RPMI8226 (cell line): Measurements from ENCODE around the gene TNNT3.
"Not testable (repeated sequence)": the region's sequence is repeated elsewhere in the genome, so short reads cannot be mapped to it uniquely, and the experiment has no call there.

Experiments
- DNase-seq: peaks from one replicate; pipeline ENCODE4 v3.0.0-alpha.2; 2015

Gene TNNT3

DNA sequence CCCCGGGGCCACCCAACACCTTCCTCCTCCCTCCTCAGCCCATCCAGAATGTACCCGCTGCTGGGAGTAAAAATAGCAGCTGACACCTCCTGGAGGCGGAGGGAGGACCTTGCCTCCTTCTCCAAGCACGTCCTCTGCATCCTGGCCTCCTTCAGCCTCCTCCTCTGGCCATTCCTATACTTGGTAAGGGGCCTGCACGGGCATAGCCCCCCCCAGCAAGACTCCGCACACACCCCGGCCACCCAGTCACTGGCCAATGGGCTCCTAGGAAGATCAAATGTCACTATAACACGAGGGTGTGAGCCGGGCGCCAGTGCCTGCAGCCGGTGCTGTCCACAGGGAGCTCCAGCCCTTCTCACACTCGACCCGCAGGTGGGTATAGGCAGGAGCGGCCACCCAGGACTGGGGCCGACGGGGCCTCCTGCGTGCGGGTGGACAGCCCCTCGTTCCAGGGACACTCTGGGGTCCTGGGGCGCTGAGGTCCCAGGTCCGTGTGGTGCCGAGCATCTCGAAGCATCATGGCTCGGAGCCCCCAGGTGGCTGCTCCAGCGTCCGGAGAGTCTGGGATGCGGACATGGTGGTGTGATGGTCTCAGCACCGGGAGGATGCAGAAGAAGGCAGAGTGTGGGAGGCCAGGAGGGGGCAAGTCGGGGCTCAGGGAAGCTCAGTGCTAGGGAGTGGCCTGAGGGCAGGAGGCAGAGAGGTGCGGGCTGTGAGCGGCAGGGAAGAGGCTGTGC, at the start of gene TNNT3:
TNNT3 (plus strand) TSS at position 313 of the 737 bp plus-strand sequence. CDS start 3,172 bp downstream, outside the sequence.
- DNase-seq, result no peak

DNA sequence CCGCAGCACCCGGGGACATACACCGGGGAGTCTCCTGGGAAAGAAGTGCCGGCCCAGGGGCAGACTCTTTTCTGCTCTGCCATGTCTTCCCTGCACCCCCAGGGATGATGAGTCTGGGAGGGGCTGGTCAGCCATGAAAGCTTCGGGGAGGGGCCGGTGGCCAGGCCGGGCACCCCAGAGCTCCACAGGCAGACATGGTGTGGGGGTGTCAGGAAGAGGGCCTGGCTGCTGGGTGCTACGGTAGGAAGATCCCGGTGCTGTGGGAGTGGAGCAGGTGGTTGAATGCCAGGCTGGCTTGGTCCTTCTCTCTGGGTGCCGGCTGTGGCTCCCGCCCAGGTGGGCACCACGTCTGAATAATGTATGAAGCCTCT, 49.2 kb upstream of the TNNT3 start:
- no peak for DNase-seq

DNA sequence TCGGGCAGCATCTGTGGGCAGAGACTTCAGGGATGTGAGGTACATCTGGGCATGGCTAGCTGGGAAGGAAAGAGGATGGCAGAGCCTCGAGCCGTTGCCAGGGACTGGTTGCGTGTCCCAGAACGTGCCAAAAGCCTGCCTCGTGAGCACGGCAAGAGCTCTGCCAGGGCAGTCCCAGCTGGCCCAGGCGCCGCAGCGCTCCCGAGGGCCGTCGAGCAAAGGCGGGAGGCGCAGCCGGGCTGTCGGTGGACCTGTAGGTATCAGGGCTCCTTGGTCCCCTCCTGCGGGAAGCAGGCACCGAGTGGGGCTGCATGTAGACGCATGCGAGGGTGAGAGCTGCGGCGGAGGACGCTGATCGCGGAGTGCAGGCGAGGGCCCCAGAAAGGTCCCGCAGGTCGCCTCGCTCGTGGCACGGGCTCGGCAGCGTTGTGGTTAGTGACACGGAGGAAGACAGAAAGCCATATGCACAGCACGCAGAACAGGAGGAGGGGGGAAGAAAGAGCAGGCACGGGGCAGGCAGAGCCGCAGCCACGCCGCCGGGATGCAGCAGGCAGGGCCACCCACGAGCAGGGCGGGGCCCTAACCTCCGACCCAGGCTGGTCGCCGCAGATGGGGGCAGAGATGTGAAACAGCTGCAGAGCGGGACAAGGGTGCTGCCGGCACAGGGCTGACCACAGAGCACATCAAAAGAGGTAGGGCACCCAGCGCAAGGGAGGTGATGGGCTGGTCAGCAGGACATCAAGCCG, 48.6 kb upstream of the TNNT3 start:
- no peak for DNase-seq

DNA sequence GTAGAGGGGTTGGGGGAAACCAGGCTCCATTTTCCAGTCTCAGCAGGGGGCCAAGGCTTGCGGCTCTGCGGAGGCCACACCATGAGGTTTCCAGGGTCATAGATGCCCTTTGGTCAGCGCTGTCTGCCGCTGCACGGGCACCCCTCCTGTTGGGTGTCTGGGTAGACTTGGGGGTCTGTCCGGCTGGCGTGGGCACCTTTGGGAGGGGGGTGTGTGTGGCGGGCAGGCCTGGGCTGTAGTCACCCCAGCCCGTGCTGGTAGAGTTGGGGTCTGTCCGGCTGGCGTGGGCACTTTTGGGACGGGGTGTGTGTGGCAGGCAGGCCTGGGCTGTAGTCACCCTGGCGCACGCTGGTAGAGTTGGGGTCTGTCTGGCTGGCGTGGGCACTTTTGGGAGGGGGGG, 48.0 kb upstream of the TNNT3 start:
- DNase-seq, result no peak

DNA sequence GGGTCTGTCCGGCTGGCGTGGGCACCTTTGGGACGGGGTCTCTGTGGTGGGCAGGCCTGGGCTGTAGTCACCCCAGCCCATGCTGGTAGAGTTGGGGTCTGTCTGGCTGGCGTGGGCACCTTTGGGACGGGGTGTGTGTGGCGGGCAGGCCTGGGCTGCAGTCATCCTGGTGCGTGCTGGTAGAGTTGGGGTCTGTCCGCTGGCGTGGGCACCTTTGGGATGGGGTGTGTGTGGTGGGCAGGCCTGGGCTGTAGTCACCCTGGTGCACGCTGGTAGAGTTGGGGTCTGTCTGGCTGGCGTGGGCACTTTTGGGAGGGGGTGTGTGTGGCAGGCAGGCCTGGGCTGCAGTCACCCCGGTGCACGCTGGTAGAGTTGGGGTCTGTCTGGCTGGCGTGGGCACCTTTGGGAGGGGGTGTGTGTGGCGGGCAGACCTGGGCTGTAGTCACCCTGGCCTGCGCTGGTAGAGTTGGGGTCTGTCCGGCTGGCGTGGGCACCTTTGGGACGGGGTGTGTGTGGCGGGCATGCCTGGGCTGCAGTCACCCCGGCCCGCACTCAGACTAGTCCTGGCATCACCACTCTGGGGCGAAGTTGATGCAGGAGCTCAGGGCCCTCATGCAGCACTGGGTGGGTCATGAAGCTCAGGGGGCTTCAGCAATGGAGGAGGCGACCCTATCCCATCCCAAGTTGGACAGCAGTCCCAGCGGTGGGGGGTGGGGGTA, 47.1 kb upstream of the TNNT3 start:
- DNase-seq, result no peak

DNA sequence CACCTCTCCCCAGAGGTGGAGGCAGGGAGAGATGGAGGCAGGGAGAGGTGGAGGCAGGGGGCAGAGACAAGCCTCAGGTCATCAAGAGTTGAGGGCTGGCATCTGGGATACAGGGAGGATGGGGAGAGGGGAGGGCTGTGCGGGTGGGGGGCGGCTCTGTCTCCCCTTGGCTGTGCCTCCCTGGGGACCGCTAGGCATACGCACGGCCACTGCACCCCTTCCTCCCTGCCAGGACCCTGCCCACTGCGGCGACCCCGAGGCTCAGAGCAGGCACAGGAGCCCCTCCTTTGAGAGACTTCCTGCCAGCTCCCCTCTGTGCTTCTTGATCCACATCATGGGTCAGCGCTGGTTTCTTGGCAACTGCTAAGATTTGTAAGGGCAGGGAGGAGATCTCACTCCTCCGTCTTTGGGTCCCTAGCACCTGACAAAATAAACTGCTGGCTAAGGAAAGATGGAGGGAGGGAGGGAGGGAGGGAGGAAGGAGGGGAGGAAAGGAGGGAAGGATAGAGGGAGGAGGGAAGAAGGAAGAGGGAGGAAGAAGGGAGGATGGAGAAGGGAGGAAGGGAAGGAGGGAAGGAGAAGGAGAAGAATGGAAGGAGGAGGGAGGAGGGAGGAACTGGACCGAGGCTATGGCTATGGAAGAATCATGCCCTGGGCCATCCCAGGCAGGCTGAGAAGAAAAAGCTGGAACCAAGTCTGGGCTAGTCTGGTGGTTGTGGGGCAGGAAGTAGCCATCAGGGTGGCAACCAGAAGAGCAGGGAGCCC, 46.3 kb upstream of the TNNT3 start:
- DNase-seq, result no peak

DNA sequence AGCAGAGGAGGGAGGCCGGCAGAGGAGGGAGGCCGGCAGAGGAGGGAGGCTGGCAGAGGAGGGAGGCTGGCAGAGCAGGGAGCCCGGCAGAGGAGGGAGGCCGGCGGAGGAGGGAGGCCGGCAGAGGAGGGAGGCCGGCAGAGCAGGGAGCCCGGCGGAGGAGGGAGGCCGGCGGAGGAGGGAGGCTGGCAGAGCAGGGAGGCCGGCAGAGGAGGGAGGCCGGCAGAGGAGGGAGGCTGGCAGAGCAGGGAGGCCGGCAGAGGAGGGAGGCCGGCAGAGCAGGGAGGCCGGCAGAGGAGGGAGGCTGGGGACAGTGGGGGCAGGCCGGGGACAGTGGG, 45.7 kb upstream of the TNNT3 start:
- not testable (repeated sequence) for DNase-seq

DNA sequence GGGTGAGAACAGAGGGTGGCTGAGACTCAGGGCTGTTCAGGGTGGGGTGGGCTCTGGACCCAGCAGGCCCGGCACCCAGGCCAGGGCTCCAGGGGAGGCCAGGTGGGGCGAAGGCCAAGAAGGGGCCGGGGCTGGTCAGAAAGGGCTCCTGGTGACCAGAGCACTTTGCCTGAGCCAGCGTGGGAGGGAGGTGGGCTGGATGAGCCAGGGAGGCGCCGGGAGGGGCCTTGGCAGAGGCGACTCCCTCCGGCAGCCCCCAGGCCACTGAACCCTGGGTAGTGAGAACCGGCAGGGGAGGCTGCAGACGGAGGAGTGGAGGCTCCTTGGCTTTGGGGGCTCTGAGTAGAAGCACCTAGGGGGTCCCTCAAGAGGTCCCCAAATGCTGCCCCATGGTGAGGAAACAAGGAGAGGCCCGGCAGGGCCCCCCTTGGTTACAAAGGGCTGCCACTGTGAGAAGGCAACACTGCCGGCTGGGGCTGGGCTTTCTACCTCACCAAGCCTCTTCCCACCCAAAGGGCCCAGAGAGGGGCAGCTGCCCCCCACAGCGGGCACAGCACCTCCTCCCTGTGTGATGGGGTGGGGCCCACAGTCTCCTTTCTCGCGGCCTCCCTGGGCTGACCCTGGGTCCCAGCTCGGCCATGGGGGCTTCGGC, 44.9 kb upstream of the TNNT3 start:
- not testable (repeated sequence) for DNase-seq

DNA sequence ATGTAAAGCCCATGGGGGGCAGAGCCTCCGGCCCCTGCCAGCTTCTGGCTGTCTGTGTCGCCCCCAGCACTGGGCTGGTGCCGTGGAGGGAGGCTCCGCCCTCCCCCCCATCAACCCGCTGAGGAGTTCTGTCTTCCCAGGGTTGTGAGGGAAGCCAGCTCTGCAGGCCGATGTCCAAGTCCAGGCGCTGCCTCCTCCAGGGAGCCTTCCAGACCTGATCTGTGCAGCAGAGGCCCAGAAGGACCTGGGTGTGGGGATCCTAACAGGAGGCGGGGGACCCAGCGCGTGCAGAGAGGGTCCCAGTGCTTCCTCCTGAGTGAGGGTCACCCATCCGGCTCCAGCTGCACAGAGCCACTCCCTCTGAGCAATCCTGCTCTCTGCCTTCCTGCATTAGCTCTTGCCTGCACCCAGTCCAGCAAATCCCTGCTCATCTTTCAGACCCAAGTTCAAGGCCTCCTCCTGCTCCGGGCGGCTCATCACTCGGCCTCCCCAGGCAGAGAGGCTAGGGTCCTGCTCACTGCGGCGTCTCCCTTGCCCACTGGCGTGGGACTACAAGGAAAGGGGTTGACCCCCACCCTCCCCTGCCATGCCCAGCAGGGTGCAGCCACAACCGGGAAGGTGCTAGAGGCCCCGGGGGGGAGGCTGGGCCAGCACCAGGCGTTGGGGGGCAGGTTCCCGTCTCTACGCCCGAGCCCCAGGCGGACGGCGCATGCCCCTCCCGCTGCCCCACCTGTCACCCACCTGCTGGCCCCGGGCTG, 44.2 kb upstream of the TNNT3 start:
- no peak for DNase-seq

DNA sequence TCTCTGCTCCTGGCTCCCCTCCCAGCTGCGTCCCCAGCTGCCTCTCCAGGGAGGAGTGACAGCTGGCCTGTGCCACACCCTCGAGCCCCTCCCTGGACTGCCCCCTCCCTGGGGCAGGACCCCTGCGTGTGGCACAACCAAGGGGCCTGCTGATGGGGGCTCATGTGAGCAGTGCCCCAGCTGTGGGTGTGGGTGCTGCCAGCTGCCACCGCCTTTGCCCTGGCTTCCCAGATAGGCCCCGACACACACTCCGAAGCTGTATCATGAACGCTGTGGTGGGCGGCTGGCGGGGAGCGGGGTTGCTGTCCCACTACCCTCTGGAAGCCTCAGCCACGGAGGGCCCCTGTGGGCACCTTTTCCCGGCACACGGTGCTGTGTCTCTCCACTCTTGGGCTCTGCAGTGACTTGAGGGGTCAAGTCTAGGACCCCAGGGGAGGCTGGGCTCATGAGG, 43.6 kb upstream of the TNNT3 start:
- DNase-seq, result not testable (repeated sequence)

DNA sequence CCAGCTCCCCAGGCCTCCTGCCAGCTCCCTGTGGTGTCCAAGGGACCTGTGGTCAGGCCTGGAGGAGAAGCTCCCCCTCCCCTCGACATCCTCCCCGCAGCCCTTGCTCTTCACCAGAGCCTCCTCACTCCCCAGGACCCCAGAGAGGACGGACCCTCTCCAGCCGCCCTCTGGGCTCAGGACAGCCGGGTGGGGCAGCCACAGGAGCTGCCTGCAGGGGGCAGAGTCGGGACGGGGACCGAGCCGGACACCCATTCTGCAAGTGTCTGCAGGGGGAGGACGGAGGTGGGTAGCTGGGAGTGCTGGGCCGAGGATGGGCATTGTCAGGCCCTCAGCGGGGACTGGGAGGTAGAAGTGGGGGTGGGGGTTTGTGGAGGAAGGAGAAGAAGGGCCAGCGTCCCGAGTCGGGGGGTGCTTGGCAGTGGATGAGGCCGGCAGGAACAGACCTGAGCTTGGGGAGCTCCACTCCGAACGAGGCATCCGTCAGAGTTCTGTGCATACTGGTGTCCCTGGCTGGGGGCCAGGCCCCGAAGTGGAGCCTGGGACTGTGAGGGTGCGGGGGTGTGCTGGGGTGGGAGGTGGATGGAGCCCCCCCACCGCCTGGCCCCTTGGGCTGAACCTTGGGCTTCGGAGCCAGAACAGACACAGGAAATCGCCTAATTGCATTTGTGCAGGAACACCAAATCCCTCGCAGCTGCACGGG, 43.0 kb upstream of the TNNT3 start:
- no peak for DNase-seq

DNA sequence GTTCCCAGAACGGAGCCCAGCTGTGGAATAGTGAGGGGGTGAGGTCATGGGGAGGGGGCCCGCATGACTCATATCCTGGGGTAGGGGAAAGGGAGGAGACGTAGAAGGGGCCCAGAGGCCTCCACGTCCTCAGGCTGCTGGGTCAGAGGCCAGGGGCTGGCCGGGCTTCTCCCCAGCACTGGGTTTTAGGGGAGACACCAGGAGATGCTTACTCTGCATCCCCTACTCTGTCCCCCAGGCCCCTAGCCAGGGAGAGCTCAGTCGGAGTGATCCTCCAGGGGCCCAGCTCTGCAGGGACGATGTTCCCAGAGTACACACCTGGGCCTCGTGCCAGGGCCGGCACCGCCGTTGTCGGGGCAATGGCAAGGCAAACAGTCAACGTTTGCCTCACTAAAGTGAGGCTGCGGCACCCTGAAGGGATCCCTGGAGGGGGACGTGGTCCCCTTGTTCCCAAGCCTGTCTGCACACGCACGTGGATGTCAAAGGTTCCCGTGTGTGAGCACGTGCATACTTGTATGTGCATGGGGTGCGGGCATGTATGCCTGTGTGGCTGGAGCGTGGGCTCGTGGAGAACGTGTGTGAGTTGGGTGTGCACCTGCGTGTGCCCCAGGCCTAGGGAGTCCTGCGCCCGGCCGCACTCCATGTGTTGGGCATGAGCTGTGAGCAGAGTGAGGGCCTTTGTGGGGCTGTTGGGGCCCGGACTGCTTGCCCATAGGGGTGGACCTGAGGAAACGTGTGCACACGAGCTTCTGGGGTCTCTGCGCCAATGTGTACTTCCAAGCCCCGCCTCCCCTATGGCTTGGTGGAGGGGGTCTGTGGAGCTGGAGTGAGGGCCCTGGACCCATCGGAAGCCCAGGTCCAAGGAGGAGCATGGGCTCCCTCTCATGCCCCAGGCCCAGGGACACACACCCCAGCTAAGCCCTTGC, 42.0 kb upstream of the TNNT3 start:
- DNase-seq, result no peak

DNA sequence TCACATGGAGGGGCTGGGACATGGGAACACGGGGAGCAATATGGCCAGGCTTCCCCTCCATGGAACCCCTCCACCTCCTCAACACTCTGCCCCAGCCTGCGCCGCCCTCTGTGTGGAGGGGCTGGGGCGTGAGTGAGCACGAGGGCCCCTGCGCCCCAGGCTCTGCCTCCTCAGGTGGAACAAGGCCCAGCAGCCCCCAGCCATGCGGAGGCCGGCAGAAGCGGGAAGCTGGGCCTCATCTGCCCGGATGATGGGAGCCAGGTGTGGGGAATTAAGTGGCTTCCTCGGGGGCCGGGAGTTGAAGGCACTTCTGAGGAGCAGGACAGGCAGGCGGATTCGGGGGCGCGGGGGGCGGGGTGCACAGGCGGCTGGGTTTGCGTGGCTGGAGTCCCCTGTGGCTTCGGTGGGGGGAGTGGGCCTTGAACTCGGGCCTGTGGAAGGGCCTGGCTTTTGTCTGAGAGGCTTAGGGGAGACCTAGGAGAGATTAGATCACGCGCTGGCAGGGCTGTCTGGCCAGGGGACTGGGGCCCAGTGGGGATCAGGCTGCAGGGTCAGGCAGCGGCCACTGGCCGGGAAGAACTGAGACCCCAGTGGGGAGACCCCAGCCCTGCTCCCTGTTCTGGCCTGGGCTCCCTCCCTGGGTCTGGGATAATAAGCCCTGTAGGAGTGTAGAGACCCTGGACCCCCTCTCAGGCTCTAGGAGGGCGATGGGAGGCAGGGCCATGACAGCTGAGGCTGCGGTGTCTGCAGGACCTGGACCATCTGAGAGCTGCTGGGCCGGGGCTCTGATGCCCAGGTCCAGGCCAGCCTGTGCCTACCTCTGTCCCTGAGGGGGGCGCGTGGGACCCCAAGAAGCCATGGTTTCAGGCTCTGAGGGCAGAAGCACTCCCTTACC, 41.1 kb upstream of the TNNT3 start:
- DNase-seq, result no peak

DNA sequence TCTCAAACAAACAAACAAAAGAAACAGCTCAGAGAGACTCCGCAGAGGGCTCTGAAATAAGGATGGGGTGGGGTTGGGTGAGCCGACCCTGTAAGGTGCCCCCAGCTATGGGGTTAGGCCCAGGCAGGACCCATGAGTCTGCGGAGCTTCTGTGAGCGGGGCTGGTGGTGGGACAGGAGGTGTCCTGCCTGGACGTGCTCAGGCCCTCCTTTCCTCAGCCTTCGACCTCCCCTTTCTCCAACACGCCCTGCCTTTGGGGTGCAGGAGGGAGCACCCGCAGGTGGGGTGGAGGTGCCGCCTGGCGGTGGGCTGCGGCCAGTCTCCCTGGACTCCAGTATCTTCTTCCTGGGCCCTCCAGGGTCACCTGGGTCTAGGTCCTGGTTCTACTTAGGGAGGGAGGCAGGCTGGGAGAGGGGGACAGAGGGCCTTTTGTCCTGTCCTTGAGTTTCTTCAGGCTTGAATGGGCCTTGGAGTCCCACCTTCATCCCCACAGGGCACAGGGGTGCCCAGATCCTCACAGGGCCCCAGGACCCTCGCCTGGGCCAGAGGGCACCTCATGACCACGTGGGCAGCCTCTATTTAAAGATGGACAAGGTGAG, 40.1 kb upstream of the TNNT3 start:
- DNase-seq, result no peak

DNA sequence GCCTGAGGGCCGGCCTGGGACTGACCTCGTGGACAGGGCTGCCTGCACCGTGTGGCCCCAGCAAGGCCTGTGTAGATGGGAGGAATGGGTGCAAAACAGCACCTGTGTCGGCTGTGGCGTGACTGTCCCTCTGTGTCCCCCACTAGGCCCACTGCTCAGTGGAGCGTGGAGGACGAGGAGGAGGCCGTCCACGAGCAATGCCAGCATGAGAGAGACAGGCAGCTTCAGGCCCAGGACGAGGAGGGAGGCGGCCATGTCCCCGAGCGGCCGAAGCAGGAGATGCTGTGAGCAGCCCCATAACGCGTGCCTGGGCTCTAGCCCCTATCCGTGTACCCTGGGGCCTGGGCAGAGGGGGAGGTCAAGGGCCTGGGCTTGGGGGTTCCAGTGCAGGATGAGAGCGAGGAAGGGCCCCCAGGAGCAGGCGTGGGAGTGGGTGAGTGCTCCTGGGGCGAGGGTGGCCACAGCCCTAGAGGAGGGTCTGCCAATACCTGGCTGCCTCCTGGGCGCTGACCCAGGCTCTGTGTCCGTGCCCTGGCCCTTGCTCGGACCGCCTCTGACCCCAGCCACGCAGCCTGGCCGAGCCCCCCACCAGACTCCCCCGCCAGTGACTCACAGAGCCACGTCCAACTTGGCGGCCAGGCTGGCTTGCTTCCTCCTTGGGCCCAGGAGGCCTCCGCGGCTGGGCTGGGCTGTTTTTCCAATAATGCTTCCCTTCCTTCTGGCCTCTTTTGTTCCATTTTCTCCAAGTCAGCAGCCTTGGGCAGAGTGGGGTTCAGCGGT, 39.4 kb upstream of the TNNT3 start:
- no peak for DNase-seq

DNA sequence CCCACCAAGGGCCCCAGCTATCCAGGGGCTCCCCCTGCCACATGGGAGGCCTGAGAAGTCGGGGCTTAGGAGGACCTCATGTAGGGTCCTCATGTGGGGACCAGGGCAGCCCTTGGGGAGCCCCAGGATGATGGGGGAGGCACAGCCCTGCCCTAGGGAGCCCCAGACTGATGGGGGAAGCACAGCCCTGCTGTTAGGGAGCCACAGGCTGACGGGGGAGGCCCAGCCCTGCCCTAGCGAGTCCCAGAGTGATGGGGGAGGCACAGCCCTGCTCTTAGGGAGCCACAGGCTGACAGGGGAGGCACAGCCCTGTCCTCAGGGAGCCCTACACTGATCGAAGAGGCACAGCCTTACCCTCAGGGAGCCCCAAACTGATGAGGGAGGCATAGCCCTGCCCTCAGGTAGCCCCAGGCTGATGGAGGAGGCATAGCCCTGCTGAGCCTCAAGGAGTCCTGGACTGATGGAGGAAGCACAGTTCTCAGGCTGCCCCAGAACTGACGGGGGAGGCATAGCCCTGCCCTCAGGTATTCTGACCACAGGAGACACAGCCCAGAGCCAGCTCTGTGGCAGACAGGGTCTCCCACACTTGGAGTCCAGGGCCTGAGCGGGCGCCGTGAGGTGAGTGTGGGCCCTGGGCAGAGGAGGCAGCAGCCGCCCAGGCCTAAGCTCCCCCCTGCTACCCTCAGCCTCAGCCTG, 38.6 kb upstream of the TNNT3 start:
- no peak for DNase-seq
